HG03520 (cell line): ENCODE data around the gene MAD1L1.

Experiments
- ATAC-seq: cut with Tn5 transposase; IDR thresholded peaks from one replicate; pipeline ENCODE4 v1.9.1; 2021; ENCODE audit warnings: mild to moderate bottlenecking, moderate library complexity; ENCODE audit not compliant: unreplicated experiment

Gene MAD1L1

GRCh38 chr7:1947586-1948217 is 285.0 kb downstream of the MAD1L1 start:
- ATAC-seq, result no peak

- ATAC-seq, result no peak
These were observed 285.8 kb downstream of the MAD1L1 start for GRCh38 chr7:1946773-1947450.

- no peak for ATAC-seq
These were observed 286.5 kb downstream of the MAD1L1 start for GRCh38 chr7:1946025-1946772.

GRCh38 chr7:1945558-1945957 is 287.2 kb downstream of the MAD1L1 start:
- no peak for ATAC-seq

GRCh38 chr7:1944619-1945210 is 288.0 kb downstream of the MAD1L1 start:
- no peak for ATAC-seq

GRCh38 chr7:1943933-1944618 is 288.7 kb downstream of the MAD1L1 start:
- no peak for ATAC-seq

- ATAC-seq, result no peak
These were observed 289.4 kb downstream of the MAD1L1 start for GRCh38 chr7:1943326-1943725.

- no peak for ATAC-seq
These were observed 289.8 kb downstream of the MAD1L1 start for GRCh38 chr7:1942941-1943289.

- no peak for ATAC-seq
These were observed 290.4 kb downstream of the MAD1L1 start for GRCh38 chr7:1942243-1942940.

GRCh38 chr7:1941464-1942242 is 291.1 kb downstream of the MAD1L1 start:
- ATAC-seq, result no peak

- no peak for ATAC-seq
These were observed 291.9 kb downstream of the MAD1L1 start for GRCh38 chr7:1940863-1941262.

- ATAC-seq, result peak; percentile 94
These were observed 292.4 kb downstream of the MAD1L1 start for GRCh38 chr7:1940402-1940786.

- ATAC-seq, result peak; percentile 3
These were observed 293.0 kb downstream of the MAD1L1 start for GRCh38 chr7:1939434-1940401.

GRCh38 chr7:1938788-1939433 is 293.8 kb downstream of the MAD1L1 start:
- no peak for ATAC-seq

- no peak for ATAC-seq
These were observed 295.5 kb downstream of the MAD1L1 start for GRCh38 chr7:1937252-1937605.

GRCh38 chr7:1936531-1937251 is 296.1 kb downstream of the MAD1L1 start:
- no peak for ATAC-seq

GRCh38 chr7:1936006-1936310 is 296.8 kb downstream of the MAD1L1 start:
- ATAC-seq, result no peak
